HG02981 (cell line): Measurements from ENCODE around the gene EMSY.

Source experiments
- ATAC-seq: cut with Tn5 transposase; IDR thresholded peaks from one replicate; pipeline ENCODE4 v1.9.1; 2021; ENCODE audit warnings: mild to moderate bottlenecking, moderate library complexity; ENCODE audit not compliant: unreplicated experiment

Gene EMSY

DNA sequence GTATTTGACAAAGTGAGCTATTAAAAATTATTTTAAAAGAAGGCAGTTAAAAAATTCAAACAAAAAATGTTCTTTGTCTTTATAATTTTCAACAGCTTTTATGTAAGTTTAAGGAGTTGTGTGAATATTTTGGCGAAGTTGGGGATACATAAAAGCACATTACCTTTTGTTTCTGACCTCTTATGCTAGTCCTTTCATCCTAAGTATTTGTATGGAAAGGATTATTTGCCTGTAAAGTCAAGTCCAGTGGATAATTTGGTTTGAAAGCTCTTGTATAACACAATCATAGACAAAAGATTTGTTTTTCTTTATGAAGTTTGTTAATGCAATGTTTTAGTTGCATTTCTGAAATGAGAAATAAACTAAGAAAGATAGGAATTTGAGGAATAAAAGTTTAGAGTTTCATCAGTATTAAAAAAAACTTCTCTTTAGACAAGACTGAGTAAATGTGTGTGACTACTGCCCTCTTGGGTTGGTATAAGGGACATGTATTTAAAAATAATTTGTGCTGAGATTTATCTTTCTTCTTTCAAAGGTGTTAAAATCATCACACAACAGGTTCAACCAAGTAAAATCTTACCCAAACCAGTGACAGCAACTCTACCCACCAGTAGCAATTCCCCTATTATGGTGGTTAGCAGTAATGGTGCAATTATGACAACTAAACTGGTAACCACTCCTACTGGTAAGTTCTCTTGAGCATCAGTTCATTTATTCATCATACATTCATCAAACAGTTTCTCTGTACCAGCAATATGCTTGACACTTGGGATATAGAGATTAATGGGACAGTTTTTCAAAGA lies 68.2 kb downstream of the EMSY start:
- ATAC-seq = no peak

DNA sequence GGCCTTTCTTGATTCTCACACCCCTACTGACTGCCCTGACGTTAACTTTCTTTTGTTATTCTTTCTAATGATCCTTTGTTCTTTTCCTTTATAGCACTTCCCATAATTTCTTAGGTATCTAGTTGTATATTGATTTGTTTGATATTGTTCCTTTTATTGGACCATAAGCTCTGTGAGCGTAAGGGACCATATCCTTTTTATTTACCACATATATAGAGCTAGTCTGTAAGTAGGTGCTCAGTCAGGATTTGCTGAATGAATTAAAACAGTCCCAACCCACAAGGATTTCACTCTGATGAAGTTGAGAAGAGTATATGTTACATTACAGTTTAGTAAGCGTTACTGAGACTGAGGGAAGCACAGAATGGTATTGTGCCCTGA lies 68.8 kb downstream of the EMSY start:
- no peak for ATAC-seq

DNA sequence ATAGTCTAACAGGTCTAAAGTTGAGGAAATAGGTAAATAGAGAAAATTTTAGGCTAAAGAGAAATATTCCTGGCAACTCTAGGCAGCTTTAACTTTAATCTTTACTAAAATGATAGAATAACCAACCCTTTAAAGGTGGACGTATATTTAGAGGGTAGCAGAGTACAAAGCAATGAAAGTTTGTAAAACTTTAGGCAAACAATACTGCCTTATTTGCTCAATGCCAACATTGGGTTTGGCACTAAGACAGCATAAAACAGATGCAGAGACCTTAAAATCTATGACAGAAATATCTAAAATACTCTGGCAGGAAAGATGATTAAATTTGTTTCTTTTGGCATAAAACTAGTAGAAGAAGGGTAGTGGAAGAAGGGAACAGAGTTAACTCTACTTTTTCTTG lies 70.7 kb downstream of the EMSY start:
- ATAC-seq = no peak

DNA sequence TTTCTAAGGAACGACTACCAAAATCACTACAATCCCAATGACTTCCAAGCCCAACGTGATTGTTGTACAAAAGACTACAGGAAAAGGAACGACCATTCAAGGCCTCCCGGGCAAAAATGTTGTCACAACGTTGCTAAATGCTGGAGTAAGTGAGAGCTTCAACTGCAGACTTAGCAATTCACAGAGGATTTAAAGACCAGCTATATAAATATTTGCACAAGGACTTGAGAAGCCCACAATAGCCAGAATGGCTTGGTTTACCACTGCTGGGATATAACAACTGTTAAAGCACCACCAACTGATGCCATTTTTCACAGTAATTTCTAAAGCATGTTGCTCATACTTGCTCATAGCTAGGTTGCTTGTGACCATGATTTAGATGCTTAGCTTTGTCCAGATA lies 78.3 kb downstream of the EMSY start:
- no peak for ATAC-seq

DNA sequence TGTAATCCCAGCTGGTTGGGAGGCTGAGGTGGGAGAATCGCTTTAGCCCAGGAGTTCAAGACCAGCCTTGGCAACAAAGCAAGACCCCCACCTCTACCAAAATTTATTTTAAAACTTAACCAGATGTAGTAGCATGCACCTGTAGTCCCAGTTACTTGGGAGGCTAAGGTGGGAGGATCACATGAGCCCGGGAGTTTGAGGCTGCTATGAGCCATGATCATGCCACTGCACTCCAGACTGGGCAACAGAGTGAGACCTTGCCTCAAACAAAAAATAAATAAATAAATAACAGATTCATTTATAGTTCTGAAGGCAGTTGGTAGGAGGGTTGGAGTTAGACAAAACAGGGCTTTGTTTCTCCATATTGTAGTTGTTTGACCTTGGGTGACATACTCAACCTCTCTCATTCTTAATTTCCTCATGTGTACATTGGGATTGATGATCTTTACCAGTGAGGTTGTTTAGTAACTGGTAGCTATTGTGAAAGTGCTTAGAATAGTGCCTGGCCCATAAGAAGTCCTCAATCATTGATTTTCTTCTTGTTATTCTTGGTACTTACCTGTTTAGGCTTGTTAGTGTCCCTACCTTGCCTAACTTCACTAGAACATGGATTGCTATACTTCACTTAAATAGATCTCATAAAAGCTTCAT lies 79.1 kb downstream of the EMSY start:
- no peak for ATAC-seq

DNA sequence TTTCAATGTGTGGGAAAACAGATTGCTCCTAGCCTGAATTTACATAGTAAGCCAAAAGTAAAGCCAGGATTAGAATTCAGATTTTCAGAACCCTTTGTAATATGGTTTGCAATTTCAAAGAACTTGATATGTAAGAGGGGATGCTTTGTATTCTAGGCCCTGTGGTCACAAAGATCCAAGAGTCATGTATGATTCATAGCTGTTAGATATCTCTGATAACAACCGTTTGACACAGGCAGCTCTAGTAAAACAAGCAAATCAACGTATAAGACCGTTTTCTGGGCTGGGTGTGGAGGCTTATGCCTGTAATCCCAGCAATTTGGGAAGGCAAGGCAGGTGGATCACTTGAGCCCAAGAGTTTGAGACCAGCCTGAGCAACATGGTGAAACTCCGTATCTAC lies 79.6 kb downstream of the EMSY start:
- ATAC-seq = no peak

DNA sequence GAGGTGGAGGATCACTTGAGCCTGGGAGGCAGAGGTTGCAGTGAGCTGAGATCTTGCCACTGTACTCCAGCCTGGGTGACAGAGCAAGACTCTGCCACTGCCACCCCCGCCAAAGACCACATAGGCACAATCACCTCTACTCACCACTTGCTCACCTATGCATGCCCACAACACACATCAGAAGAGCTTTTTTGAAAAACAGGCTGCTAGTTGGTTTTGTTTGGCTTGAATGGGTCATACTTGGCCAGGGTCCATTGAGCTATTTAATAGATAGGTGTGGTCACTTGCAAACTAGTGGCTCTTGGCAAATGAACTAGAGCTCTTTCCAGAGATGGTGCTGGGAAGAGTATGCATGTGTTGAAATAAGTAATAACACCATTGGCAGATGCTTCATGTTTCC lies 80.1 kb downstream of the EMSY start:
- no peak for ATAC-seq

DNA sequence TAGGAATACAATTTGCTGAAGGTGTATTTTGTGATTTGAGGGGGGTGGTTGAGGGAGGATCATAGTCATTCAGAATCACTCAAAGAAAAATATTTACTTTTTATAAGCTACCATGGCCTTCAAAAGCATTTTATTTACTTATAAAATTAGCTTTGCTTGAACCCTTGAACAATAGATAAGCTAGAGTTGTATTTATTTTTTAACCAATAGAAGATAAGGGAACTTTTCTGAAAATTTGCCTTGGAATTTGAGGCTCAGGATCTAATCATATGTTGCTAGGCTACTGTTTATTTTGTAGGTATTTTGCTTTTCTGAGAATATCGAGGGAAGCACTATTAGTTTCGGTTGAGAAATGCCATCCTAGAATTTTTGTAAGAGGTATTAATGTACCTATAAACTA lies 82.1 kb downstream of the EMSY start:
- ATAC-seq = no peak

DNA sequence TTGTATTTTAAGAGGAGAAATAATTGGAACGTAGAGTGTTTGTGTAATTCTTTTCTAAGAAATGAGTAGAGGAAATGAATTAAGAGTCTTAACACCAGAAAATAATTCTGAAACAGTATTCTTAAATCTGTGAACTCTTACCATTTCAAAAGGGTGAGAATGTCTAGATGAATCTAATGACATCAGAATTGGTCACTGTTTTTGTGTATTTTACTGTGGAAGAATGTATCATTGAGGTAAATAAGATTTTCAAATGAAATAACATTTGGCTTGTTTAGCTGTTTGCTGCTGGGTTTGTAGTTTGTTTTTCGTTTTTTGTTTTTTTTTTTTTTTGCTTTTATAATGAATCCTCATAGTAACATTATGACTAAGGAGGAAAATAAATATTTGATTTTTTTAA lies 97.6 kb downstream of the EMSY start:
- ATAC-seq = no peak

DNA sequence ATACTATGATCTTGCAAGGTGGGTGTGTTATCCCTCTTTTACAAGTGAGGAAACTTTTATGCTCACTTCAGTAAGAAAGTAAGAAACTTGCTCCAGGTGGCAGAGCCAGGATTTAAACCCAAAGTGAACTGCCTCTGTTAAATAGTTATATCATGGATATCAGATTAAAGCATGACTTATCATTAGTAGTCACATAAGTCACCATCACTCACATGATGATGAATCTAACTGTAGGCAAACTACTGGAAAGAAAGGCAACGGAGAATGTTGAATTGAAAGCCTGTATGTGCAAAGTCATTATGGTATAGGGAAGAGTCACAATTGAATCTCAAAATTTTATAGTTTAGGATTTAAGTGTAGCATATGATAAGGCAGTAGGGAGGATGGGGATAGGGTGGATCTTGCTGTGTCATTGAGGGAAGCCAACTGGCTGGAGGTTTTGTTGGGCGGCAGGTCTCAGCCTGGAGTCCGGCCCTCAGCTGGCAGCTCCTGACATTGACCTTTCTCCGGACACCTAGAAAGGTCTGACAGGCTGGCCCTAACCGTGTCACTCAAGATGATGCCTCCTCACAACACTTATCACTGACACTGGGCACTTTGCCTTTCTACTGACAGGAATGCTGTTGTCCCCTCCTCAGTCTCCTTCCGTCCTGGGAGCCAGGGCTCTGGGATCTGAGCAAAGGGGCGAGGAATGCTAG lies 98.3 kb downstream of the EMSY start:
- no peak for ATAC-seq

DNA sequence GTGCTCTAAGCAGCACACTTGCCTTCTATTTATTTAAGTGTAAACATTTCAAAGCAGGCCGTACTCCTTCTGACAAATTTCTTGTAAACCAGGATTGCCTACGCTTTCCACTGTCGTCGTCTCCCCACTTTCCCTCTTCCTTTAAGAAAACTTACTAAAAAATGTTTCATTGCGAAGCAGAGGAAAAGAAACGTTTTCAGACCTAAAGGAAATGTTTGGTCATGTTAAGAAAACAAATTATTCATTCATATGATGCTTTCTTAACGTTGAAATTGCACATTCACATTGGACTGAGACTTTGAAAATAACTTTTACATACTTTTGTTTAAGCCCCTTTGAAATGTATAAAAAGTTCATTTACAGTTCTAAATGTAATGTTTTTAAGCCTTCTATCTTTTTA lies 106.0 kb downstream of the EMSY start:
- no peak for ATAC-seq

DNA sequence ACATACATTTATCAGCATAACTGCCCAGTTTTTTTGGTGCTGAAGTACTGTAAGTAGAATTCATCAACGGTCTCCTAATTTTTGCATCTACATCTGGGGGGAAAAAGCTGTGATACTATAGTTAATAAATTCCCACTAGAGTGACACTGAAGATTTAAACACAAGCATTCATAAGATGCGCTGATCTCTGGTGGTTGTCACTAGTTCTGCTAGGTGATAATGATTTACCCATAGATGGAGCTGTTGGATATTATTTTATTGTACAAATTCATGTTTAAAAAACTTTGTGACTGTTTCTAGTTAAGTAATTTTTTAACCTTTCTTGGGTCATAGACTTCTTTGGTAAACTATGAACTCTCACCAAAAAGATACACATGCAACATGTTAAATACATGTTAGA lies 106.6 kb downstream of the EMSY start:
- ATAC-seq = no peak

DNA sequence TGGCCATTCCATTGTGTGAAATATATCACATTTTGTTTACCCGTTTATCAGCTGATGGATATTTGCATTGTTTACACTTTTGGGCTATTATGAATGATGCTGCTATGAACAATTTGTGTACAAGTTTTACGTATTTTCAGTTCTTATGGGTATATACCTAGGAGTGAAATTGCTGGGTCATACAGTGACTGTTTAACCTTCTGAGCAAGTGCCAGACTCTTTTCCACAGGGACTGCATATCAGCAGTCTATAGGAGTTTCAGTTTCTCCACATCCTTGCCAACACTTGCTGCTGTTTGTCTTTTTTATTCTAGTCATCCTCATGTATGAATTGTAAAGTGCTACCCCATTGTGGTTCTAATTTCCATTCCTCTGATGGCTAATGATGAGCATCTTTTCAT lies 108.2 kb downstream of the EMSY start:
- no peak for ATAC-seq

DNA sequence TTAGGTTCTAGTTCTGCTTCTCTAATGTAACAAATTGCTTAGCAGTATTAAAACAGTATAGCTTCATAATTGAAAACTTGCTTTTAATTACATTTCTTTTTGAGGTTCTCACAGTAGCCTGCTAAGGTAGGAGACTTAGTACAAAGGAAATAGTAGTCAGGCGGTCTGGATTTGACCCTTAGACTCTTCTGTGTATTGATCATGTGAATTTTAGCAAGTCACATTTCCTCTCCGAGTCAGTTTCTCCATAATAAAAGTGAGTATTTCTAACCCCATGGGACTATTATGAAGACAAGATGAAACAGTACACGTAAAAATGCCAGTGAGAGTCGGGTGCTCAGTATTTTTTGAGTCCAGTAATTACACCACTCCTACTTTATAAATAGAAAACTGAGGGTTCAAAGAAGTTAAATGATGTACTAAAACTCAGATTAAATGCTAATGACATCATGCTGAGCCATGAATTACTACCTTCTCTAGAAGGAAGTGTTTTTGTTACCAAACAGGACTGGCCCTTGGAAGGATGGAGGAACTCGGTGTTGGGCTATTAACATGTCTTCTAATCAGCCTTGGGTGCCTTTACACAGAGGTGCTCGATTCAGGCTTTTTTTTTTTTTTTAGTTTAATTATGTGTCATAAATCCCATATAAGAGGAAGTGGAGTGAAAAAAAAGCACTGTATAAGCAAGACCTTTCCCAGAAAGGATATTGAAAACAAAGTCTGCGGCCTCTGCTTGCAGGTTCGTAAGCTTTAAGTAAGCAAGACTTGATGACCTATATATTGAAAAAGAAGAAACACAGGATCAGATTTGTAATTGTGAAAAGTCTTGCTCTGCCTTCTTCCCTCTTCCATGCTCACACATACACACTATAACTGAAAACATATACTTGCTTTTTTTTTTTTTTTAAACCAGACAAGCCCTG lies 109.0 kb downstream of the EMSY start:
- ATAC-seq = no peak

DNA sequence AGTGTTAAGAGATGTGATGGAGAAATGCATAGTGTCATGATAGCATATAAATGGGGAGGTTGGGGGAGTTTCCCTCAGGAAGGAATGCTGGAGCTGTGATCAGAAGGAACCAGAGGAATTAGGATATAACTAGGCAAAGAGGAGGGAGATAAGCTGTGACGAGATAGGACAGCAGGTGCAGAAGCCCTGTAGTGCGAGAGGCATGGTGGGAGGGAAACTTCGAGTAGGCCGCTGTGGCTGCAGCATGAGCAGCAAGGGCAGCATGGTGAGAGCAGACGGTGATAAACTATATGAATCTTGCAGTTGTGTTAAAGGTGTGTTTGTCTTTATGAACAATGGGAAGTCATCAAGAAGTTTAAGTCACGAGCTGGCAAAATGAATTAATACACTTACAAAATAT lies 109.9 kb downstream of the EMSY start:
- no peak for ATAC-seq

DNA sequence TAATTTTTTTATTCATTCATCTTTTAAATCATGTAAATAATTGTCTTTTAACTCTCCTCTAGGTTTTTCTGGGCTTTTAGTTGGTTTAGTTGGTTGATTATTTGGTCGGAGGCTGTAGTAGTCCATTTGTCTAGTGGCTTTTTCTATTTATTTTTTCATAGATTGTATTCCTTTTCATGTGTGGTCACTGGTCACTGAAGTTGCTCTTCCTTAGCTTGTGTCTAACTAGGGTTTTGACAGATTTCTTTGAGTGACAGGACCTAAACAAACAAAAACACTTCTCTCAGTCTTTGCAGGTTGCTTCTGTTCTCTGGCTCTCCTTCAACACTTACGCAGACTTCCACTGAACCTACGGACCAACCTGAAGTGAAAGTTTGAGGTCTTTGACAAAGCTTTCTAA lies 112.6 kb downstream of the EMSY start:
- no peak for ATAC-seq

DNA sequence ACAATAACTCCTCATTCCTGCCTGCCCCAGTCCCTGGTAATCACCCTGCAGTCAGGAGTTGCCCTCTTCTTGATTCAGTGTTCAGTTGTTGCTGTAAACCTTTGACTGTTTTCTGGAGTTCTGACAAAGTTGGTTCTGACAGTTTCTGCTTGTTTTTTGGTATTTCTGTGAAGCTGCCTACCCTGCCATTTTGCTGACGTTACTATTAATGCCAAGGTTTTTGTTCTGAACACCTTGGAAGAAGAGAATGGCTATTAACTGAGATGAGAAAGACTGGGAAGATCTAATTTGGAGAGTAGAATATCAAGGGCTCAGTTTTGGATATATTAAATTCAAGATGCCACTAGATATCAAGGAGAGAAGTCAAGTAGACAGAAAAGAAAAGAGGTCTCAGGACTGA lies 113.7 kb downstream of the EMSY start:
- no peak for ATAC-seq

DNA sequence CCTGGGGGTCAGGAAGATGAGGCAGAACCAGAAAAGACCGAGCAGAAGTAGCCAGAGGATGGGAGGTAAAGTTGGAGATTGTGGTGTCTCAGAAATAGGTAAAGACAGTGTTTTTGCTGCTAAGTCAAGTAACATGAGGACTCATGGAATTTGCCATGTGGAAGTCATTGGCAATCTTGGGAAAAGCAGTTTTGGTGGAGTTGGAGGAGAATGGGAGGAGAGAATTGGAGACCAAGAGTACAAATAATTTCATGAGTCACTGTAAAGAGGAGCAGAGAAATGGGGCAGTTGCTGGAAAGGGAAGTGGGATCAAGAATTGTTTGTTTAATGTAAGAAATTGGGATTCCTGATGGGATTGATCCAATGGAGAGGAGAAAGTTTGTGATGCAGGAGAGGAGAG lies 114.1 kb downstream of the EMSY start:
- ATAC-seq = no peak

DNA sequence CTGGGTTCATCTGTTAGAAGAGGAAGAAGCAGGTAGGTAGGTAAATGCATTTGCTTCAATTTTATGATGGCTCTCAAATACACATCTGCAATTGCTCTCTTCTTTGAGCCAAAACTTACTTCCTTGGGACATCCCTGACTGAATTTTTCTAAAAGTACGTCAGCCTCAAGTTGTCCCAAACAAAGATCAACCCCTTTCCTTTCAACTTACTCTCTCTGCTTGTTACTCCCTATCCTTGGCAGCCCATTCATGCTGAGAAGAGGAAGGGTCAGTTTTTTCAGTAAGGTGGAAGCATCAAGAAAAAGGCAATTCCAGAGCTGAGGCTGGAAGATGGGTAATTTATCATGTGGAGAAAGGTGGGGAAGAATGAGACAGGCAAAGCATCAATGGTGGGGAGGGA lies 114.5 kb downstream of the EMSY start:
- ATAC-seq = no peak

DNA sequence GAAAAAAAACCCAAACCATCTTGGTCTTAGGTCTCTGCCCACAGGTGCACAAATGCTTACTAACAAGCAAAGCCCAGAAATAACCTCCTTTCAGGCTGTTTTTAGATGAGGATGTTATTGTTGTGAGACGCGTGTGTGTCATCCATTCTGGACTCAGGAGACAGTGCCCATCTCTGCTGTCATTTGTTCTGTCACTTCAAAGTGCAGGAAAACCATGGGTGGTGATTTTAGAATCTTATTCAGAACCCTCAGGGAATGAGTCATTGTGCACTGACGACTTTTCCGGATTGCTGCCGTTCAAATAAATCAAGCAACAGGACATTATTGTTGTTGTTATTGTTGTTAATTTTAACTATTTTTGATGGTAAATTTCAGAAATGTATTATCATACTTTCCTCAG lies 115.4 kb downstream of the EMSY start:
- ATAC-seq = no peak

DNA sequence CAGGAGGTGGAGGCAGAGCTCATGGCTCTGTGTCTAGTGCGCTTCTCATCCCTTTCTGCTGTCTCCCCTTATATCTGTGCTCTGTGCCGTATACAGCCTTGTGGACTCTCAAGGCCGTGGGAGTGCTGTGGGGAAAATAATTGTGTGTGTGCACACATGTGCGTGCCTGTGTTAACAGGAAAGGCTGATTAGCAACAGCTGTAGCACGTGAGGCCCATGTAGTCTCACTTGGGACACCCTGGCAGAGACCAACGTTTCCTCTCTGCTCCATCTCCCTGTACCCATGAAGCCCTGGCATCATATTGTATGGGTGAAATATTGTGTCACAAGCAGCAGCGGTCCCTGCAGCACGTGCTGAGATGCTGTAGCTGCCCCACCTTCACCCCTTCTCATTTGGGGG lies 116.4 kb downstream of the EMSY start:
- ATAC-seq = no peak
